Hepatocyte (in vitro differentiated cells): Measurements from ENCODE around the gene KCNQ4. TPM values are rescaled to one million over a fixed set of nuclear protein-coding genes. Genes with fewer than 3 reads are reported as not detected.

Experiments
- DNase-seq: peaks from one replicate; pipeline ENCODE4 v3.0.0-alpha.2; 2016; ENCODE audit warnings: low spot score
- H2AFZ ChIP-seq: fragments of 200-600 bp; sonication (generic); 2 replicates; pipeline ENCODE4 v1.6.0; 2016; ENCODE audit warnings: antibody characterized with exemption, mild to moderate bottlenecking
- H3K27ac ChIP-seq: fragments of 200-600 bp; sonication (generic); 2 replicates; pipeline ENCODE4 v1.5.1; 2016; ENCODE audit warnings: mild to moderate bottlenecking
- H3K27me3 ChIP-seq: fragments of 200-600 bp; sonication (generic); 2 replicates; pipeline ENCODE4 v1.6.1; 2016
- H3K36me3 ChIP-seq: fragments of 200-600 bp; sonication (generic); replicated peaks from 2 replicates; pipeline ENCODE4 v1.5.1; 2016; ENCODE audit warnings: low read depth; ENCODE audit not compliant: insufficient read depth
- H3K4me1 ChIP-seq: fragments of 200-600 bp; sonication (generic); 2 replicates; pipeline ENCODE4 v1.5.1; 2016; ENCODE audit warnings: mild to moderate bottlenecking, moderate library complexity; ENCODE audit not compliant: insufficient read depth
- H3K4me2 ChIP-seq: fragments of 200-600 bp; sonication (generic); 2 replicates; pipeline ENCODE4 v1.6.0; 2016
- H3K4me3 ChIP-seq: fragments of 200-600 bp; sonication (generic); 2 replicates; pipeline ENCODE4 v1.5.1; 2016; ENCODE audit warnings: mild to moderate bottlenecking
- H3K79me2 ChIP-seq: fragments of 200-600 bp; sonication (generic); 2 replicates; pipeline ENCODE4 v1.6.0; 2017; ENCODE audit warnings: mild to moderate bottlenecking
- H3K9me2 ChIP-seq: fragments of 200-600 bp; sonication (generic); replicated peaks from 2 replicates; pipeline ENCODE4 v1.6.0; 2017; ENCODE audit warnings: mild to moderate bottlenecking; ENCODE audit not compliant: insufficient read depth
- H3K9me3 ChIP-seq: fragments of 200-600 bp; sonication (generic); 2 replicates; pipeline ENCODE4 v1.5.1; 2016; ENCODE audit warnings: low read depth, mild to moderate bottlenecking
- H4K20me1 ChIP-seq: fragments of 200-600 bp; sonication (generic); 2 replicates; pipeline ENCODE4 v1.6.0; 2016; ENCODE audit warnings: mild to moderate bottlenecking; ENCODE audit not compliant: insufficient read depth, poor library complexity, severe bottlenecking
- EZH2 ChIP-seq: fragments of 200-600 bp; sonication (generic); IDR thresholded peaks from 2 replicates; pipeline ENCODE4 v1.6.1; 2016; ENCODE audit warnings: antibody characterized with exemption, mild to moderate bottlenecking, borderline replicate concordance
- EZH2phosphoT487 ChIP-seq: fragments of 200-600 bp; sonication (generic); IDR thresholded peaks from one replicate; pipeline ENCODE4 v1.6.1; 2018; ENCODE audit warnings: antibody characterized with exemption, mild to moderate bottlenecking, low read depth, moderate library complexity; ENCODE audit not compliant: unreplicated experiment, severe bottlenecking
- WGBS: methylation state at CpG from one replicate; pipeline ENCODE4 v1.1.6; 2016; ENCODE audit warnings: low lambda C conversion rate; ENCODE audit errors: missing lambda C conversion rate; 5-methylcytosine and 5-hydroxymethylcytosine counted together
- polyA plus RNA-seq: library from polyadenylated mRNA; unstranded; fragments of >200 nt; fragmentation: Nextera tagmentation; extraction: Ambion mirVana; gene quantifications from 2 replicates; pipeline ENCODE4 v1.2.1, GENCODE V29; 2016
- total RNA-seq: library from RNA; depleted of rRNA; stranded (reverse); fragments of >200 nt; gene quantifications from 2 replicates; pipeline ENCODE4 v1.2.3, GENCODE V29; 2014
- TF ChIP-seq, protein P1 (sequence below): fragments of 200-600 bp; sonication (generic); IDR thresholded peaks from 2 replicates; pipeline ENCODE4 v1.5.1; 2016; ENCODE audit warnings: antibody characterized with exemption, mild to moderate bottlenecking; ENCODE audit not compliant: poor library complexity

The KCNQ4 gene
- total and polyA plus RNA-seq, 2 experiments from 2014 or later, result not detected

GRCh38 chr1:40757084-40757483 lies 26.5 kb upstream of the KCNQ4 start:
- peaks cover 21% of the 10 kb centered on the region for H3K79me2 ChIP-seq
- H3K9me2 ChIP-seq, result no peaks in the 10 kb centered on the region
- H4K20me1 ChIP-seq, result no peaks in the 10 kb centered on the region
- TF ChIP-seq, protein P1, sequence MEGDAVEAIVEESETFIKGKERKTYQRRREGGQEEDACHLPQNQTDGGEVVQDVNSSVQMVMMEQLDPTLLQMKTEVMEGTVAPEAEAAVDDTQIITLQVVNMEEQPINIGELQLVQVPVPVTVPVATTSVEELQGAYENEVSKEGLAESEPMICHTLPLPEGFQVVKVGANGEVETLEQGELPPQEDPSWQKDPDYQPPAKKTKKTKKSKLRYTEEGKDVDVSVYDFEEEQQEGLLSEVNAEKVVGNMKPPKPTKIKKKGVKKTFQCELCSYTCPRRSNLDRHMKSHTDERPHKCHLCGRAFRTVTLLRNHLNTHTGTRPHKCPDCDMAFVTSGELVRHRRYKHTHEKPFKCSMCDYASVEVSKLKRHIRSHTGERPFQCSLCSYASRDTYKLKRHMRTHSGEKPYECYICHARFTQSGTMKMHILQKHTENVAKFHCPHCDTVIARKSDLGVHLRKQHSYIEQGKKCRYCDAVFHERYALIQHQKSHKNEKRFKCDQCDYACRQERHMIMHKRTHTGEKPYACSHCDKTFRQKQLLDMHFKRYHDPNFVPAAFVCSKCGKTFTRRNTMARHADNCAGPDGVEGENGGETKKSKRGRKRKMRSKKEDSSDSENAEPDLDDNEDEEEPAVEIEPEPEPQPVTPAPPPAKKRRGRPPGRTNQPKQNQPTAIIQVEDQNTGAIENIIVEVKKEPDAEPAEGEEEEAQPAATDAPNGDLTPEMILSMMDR, result no peak
- no peak for TF ChIP-seq EZH2phosphoT487
- no peak for TF ChIP-seq EZH2
- H2AFZ ChIP-seq, result no peak overlapping the region
- no peaks in the 10 kb centered on the region for H3K9me3 ChIP-seq
- no peak for DNase-seq
- no peaks in the 10 kb centered on the region for H3K27me3 ChIP-seq
- 85% methylated on average over 8 of the region's 8 CpGs for WGBS
- H3K4me3 ChIP-seq, result no peak overlapping the region
- no peak overlapping the region for H3K27ac ChIP-seq
- no peaks in the 10 kb centered on the region for H3K36me3 ChIP-seq
- no peak overlapping the region for H3K4me2 ChIP-seq
- H3K4me1 ChIP-seq, result no peaks in the 10 kb centered on the region

DNA sequence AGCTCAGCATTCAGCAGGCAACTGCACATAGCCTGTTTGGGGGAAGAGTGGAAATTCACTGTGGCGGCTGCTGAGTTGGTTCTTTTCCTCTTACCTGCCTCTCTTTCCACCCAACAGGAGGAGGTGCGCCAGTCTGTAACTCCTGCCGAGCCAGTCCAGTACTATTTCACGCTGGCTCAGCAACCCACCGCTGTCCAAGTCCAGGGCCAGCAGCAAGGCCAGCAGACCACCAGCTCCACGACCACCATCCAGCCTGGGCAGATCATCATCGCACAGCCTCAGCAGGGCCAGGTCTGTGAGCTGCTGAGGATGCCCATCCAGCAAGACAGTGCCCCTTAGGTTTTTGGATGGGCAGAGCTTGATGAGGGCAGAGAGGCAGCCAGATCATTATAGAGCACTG lies 25.6 kb upstream of the KCNQ4 start:
- no peaks in the 10 kb centered on the region for H3K36me3 ChIP-seq
- no peak for DNase-seq
- no peaks in the 10 kb centered on the region for H3K4me1 ChIP-seq
- peak overlapping the region; percentile 26 for H3K27ac ChIP-seq
- H3K4me3 ChIP-seq, result no peak overlapping the region
- H2AFZ ChIP-seq, result no peak overlapping the region
- no peaks in the 10 kb centered on the region for H3K9me3 ChIP-seq
- H3K9me2 ChIP-seq, result no peaks in the 10 kb centered on the region
- no peaks in the 10 kb centered on the region for H3K27me3 ChIP-seq
- TF ChIP-seq, protein P1, result no peak
- TF ChIP-seq EZH2phosphoT487 (no peak), EZH2 (no peak)
- H3K79me2 ChIP-seq, result peaks cover 17% of the 10 kb centered on the region
- no peaks in the 10 kb centered on the region for H4K20me1 ChIP-seq
- H3K4me2 ChIP-seq, result no peak overlapping the region
- WGBS, result 95% methylated on average over 7 of the region's 7 CpGs

DNA sequence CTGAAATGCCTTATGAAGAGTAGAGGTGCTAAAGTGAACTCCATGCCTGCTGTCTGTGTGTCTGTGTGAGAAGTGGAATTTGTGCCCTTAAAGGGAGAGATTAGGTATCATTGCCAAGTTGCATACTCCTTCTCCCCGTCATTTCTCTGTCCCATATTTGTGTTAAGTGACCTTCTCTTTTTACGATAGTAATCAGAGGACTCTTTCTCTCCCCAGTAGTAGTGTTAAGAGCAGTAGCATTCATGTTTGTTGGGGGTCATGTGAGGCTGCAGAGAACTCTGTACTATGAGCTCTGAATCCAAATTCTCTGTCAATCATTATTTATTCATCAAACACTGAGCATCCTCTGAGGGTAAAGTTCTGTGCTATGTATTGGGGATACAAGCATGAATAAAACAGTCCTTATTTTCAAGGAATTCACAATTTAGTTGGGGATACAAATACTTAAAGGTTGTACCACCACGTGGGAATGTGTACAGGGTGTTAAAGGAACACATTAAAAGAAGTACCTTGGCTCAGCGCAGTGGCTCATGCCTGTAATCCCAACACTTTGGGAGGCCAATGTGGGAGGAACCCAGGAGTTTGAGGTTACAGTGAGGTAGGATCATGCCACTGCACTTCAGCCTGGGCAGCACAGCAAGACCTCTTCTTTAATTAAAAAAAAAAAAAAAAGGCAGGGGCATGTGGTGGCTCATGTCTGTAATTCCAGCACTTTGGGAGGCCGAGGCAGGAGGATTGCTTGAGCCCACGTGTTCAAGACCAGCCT lies 24.8 kb upstream of the KCNQ4 start:
- Histone ChIP-seq H3K79me2 (peaks cover 13% of the 10 kb centered on the region), H3K9me2 (no peaks in the 10 kb centered on the region), H3K4me1 (no peaks in the 10 kb centered on the region), H3K9me3 (no peaks in the 10 kb centered on the region), H4K20me1 (no peaks in the 10 kb centered on the region), H2AFZ (no peak overlapping the region), H3K27me3 (no peaks in the 10 kb centered on the region), H3K27ac (peak overlapping the region; percentile 26), H3K4me3 (no peak overlapping the region), H3K4me2 (no peak overlapping the region), H3K36me3 (no peaks in the 10 kb centered on the region)
- no peak for DNase-seq
- 83% methylated on average over 6 of the region's 6 CpGs for WGBS
- TF ChIP-seq EZH2 (no peak), EZH2phosphoT487 (no peak)
- TF ChIP-seq, protein P1, result no peak

GRCh38 chr1:40760984-40761383 lies 22.6 kb upstream of the KCNQ4 start:
- H3K27me3 ChIP-seq, result no peaks in the 10 kb centered on the region
- peaks cover 5% of the 10 kb centered on the region for H3K79me2 ChIP-seq
- H3K36me3 ChIP-seq, result no peaks in the 10 kb centered on the region
- H3K9me3 ChIP-seq, result no peaks in the 10 kb centered on the region
- no peak overlapping the region for H2AFZ ChIP-seq
- H3K4me1 ChIP-seq, result no peaks in the 10 kb centered on the region
- WGBS, result 91% methylated on average over 4 of the region's 4 CpGs
- H3K4me3 ChIP-seq, result no peak overlapping the region
- no peak overlapping the region for H3K27ac ChIP-seq
- DNase-seq, result no peak
- no peaks in the 10 kb centered on the region for H3K9me2 ChIP-seq
- no peak overlapping the region for H3K4me2 ChIP-seq
- TF ChIP-seq EZH2 (no peak), EZH2phosphoT487 (no peak)
- TF ChIP-seq, protein P1, result no peak
- H4K20me1 ChIP-seq, result no peaks in the 10 kb centered on the region
